Pulmonary artery endothelial cell (primary cell): ENCODE data around the gene TBC1D12. TPM values are rescaled to one million over a fixed set of nuclear protein-coding genes. Genes with fewer than 3 reads are reported as not detected.

Source experiments
- DNase-seq: peaks from one replicate; pipeline ENCODE4 v3.0.0-alpha.2; 2011; ENCODE audit warnings: low read depth, low spot score
- total RNA-seq: library from RNA; depleted of rRNA; stranded (reverse); fragments of >200 nt; gene quantifications from 2 replicates; pipeline ENCODE4 v1.2.3, GENCODE V29; 2014

TBC1D12 gene
- total RNA-seq, 1 donor from 2014 or later = 12.7 TPM

DNA sequence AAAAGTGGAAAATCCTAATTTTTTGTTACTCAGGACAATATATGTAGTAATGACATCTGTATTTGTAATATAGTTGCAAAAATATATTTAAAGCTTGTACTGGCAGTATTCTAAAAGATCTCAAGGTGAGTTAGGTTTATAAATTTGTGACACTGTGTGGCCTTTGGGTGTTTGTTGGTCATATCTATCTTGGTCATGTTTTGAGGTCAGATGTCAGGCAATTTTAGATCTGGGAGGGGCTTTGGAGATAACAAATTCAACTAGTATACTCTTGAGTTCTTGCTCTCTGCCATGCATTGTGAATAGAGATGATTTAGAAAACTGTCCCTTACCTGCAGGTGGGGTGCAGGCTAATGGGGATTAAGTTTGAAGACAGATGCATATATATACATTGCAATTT is 3.1 kb downstream of the TBC1D12 start:
- DNase-seq = no peak

DNA sequence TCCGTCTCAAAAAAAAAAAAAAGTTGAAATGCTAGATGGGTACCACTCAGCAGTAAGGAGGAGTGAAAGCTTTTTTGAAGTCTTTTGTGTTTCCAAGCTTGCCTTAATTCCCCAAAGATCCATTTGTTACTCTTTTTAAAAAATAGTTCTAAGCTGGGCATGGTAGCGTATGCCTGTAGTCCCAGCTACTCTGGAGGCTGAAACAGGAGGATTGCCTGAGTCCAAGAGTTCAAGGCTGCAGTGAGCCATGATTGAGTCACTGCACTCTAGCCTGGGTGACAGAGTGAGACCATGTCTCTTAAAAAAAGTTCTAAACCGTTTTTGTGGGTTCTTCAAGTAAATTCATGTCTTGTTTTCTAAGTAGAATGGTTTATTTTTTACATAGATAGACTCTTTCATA is 5.3 kb downstream of the TBC1D12 start:
- no peak for DNase-seq

DNA sequence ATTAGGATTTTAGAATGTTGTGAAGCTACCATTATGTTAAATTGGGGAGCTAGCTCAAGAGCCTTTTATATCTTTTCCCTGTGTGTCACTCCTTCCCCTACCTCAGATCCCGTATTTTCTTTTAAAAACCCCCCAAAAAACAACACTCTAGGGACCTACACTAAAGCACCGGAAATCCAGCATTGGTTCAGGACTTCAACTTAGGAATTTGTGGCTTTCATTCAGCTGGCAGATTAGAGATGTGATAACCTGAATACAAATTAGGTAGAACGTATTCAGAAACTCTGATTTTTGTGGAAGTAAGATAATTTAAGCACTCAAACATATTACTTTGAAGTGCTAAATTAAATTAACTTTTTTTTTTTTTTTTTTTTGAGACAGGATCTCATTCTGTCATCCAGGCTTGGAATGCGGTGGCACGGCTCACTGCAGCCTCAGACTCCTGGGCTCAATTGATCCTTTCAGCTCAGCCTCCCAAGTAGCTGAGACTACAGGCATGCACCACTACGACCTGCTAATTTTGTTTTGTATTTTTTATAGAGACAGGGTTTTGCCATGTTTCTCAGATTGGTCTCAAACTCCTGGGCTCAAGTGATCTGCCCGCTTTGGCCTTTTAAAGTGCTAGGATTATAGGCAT is 6.8 kb downstream of the TBC1D12 start:
- DNase-seq = no peak

DNA sequence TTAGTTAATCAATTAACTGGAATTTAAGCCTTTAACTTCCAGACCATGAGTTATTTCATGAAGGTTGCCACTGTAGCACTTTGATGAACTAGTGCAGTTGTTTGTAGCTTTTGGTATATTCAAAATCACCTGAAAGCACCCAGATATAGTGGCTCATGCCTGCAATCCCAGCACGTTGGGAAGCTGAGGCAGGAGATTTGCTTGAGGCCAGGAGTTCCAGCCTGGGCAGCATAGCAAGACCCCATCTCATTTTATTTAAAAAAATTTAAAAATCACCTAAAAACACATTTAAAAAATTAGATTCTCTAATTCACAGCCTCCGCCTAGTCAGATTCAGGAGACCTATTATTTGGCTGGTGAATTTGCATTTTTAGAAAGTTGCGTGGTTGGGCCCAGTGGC is 9.0 kb downstream of the TBC1D12 start:
- DNase-seq = no peak

DNA sequence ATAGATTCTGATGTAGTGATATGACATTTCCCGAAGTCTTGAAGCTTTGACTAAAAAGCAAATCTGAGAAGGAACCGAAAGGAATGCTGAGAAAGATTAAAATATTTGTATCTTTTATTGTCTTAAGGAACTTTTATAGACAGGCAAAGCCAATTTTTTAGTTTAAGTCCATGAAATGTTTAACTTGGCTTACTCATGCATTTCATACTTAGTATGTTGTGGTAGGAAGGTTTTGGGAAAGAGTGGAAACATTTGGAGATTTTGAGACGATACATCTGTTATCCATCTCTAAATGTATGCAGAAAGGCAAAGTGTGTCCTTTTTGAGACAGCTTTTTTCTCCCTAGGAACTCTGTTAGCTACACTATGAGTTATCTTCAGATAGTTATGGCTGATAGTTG is 10.1 kb downstream of the TBC1D12 start:
- no peak for DNase-seq

- DNase-seq = no peak
These were observed 11.0 kb downstream of the TBC1D12 start for GRCh38 chr10:94413361-94413760.

- DNase-seq = no peak
These were observed 14.6 kb downstream of the TBC1D12 start for GRCh38 chr10:94416896-94417295.

- no peak for DNase-seq
These were observed 15.0 kb downstream of the TBC1D12 start for GRCh38 chr10:94417321-94417720.

GRCh38 chr10:94420516-94420915 is 18.2 kb downstream of the TBC1D12 start:
- DNase-seq = no peak

DNA sequence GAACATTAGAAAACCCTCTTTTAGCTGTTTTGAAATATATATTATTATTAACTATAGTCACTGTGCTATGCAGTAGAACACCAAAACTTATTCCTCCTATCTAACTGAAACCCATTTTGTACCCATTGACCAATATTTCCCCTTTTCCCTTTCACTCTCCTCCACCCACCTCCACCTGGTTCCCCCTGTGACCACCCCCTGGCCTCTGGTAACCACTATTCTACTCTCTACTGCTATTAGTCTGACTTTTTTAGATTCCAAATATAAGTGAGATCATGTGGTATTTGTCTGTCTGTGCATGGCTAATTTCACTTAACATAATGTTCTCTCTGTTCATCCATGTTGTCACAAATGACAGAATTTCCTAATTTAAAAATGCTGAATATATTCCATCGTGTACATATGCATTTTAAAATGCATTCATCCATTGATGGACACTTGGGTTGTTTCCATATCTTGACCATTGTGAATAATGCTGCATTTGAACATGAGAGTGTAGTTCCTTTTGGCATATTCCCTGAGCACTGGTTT is 18.7 kb downstream of the TBC1D12 start:
- no peak for DNase-seq

DNA sequence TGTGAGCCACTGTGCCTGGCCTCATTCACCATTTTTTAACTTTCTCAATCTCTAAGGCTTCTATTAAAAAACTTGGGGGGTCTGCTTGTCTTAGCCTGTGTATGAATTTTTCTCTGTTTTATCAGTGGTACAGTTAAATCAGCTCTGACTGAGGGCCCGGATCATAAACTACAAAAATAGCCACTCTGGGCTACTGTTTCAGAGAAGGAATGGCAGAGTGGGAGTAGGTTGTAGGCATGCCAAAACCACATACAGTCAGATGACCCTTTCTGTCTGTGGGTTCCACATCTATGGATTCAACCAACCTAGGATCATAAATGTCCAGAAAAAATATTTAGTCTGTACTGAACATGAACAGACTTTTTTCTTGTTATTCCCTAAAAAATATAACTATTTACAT is 21.3 kb downstream of the TBC1D12 start:
- no peak for DNase-seq

- no peak for DNase-seq
These were observed 22.5 kb downstream of the TBC1D12 start for GRCh38 chr10:94424714-94425337.

DNA sequence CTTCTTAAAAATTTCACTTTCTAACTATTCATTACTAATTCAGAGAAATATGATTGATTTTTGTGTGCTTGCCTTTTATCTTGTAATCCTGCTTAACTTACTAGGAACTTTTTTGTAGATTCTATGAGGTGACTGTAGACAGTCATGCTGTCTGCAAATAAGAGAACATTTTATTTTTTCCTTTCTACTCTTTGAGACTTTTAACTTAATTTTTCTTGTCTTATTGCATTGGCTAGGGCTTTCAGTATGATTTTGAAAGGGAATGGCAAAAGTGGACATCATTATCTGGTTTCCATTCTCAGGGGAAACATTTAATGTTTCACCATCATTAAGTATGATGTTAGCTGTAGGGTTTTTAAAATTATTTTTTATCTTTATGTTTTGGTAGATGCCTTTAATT is 23.6 kb downstream of the TBC1D12 start:
- DNase-seq = no peak

DNA sequence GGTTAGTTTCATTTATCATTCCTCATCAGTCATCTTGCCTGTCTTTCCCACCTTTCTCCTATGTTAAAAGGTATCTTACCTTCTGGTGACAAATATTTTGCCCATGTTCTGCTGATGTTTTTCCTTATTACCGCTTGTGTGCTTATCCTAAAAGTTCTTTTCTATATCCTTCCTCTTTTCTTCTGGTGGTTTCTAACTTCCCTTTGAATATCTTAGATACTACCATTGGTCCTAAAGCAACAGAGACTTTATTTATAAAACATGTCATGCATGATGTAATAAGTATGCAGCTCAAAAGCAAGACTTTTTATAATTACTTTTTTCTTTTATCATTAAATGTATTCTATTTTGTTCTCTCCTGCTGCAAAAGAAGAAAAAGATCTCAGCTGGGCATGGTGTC is 24.8 kb downstream of the TBC1D12 start:
- no peak for DNase-seq

GRCh38 chr10:94428766-94429707 is 26.7 kb downstream of the TBC1D12 start:
- no peak for DNase-seq

DNA sequence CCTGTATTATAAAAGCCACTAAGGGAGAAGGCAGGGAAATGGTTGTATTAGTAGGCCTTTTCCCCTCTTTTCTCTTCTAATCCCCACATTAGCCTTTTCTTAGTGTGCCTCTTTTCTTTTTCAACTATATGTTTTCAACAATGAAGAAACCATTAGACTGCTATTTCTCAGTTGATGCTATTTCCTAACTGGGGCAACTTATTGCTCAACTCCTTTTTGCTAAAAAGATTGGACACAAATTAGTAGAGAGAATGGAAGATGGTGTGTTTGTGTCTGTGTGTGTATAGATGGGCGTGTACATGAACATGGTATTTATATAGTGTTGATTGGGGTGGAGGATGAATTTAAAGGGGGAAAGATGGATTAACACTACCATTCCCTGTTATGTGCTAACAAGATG is 28.4 kb downstream of the TBC1D12 start:
- DNase-seq = no peak

GRCh38 chr10:94432443-94432842 is 30.1 kb downstream of the TBC1D12 start:
- no peak for DNase-seq

DNA sequence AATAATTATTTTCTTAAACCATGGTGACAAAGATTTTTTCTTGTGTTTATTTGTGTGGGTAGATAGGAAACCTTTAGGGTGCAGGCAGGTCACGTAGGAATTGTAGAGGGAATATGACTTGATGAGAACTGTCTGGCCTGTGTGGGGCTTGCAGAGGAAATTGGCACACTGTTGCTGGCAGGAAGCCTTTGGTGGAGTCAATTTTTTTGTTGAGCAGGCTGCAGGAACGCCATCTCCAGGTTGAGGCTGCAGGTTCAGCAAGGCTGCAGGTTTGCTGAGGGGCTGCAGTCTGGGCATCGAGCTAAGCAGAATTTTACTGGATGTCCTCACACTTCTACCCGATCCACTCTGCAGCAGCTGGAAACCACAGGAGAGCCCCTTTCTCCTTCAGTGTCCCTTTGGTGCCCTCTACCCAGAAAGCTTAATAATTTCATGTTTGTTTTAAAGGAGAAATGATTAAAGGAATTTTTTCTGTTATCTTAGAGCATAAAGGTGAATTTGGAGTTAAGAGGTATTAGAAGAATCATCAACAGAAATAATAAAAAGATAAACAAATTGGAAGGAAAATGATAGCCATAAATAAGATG is 37.0 kb downstream of the TBC1D12 start:
- no peak for DNase-seq

- no peak for DNase-seq
These were observed 37.8 kb downstream of the TBC1D12 start for GRCh38 chr10:94440096-94440495.

DNA sequence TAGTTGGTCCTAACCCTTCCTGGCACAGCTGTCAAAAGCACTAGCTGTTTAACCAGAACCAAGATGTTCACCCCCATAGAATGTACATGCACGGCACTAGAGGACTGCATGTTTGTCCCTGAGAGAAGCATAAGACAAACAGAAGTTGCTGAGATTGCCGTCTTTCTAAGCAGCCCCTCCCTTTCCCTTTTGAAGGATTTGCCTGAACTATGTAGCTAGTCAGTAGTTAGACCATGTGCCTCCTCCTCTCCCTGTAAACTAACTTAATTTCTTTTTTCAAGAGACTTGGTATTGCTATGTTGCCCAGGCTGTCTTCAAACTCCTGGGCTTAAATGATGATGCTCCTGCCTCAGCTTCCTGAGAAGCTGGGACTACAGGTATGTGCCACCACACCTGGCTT is 40.7 kb downstream of the TBC1D12 start:
- no peak for DNase-seq

DNA sequence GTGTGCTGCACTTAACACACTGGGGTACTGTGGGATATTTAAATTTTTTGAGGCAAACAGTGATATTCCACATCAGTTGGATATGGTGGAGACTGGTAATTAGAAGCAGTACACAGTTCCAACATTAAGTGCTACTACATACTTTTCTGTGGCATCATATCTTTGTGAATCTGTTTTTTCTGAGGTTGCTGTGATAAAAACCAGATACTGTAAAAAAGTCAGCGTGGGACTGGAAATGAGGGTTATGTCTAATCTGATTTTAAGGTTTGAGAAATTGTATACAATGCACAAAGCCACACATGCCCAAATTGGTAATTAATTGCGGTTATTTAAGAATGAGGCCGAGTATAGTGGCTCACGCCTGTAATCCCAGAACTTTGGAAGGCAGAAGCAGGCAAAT is 41.2 kb downstream of the TBC1D12 start:
- no peak for DNase-seq

DNA sequence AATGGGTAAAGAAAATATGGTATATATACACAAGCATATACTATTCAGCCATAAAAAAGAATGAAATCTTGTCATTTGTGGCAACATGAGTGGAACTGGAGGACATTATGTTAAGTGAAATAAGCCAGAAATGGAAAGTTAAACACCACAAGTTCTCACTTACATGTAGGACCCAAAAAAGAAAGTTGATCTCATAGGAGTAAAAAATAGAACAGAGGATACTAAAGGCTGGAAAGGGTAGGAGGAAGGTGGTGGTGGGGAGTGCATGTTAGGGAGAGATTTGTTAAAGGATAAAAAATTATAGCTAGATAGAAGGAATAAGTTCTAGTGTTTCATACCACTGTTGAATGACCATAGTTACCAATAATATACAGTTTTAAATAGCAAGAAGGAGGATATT is 48.4 kb downstream of the TBC1D12 start:
- no peak for DNase-seq
